Measurements from ENCODE around the gene BRMS1.

Gene BRMS1

DNA sequence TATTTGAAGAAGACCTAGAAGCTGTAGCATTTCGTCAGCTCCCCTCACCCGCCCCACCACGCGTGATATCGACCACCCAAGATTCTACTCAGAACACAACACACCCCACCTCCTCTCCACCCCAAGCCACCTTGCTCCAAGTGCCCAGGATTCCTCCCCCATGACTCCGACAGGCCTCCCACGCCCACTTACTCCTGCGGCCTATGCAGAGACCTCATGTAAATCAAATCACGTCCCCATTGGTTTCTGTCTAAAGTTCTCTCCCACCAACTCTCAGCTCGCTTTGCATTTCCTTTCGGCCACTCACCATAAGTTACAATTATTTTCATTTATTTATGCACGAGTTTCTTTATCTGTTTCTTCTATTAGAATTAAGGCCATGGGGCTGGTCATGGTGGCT is 42.2 kb downstream of the BRMS1 start:
- DNase-seq: no peak

DNA sequence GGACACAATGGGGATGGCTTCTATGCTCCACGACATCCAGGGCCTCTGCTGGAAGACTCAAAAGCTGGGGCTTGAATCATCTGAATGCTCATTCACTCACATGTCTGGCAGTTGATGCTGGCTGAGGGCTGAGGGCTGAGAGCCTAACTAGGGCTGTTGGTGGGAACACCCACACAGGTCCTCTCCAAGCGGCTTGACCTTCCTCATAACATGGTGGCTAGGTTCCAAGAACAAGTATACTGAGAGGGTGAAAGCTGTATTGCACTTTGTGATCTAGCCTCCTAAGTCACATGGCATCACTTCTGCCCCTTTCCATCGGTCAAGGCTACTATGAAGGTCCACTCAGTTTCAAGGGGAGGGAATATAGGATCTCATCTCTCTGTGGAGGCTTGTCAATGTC is 45.7 kb downstream of the BRMS1 start:
- no peak for DNase-seq

DNA sequence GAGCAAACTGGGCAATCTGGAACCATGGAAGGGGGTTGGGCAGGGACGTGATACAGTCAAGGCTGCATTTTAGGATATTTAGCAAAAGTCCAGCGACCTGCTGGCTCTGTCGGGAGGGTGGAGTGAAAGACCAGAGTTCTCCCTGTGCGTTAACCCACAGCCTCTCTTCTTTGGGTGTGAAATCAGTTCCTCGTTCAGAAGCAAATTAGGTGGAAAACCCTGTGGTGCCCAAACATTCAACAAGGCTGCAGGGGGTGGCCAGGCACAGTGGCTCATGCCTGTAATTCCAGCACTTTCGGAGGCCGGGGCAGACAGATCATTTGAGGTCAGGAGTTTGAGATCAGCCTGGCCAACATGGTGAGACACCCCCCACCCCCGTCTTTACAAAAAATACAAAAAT is 47.3 kb downstream of the BRMS1 start:
- DNase-seq: no peak

DNA sequence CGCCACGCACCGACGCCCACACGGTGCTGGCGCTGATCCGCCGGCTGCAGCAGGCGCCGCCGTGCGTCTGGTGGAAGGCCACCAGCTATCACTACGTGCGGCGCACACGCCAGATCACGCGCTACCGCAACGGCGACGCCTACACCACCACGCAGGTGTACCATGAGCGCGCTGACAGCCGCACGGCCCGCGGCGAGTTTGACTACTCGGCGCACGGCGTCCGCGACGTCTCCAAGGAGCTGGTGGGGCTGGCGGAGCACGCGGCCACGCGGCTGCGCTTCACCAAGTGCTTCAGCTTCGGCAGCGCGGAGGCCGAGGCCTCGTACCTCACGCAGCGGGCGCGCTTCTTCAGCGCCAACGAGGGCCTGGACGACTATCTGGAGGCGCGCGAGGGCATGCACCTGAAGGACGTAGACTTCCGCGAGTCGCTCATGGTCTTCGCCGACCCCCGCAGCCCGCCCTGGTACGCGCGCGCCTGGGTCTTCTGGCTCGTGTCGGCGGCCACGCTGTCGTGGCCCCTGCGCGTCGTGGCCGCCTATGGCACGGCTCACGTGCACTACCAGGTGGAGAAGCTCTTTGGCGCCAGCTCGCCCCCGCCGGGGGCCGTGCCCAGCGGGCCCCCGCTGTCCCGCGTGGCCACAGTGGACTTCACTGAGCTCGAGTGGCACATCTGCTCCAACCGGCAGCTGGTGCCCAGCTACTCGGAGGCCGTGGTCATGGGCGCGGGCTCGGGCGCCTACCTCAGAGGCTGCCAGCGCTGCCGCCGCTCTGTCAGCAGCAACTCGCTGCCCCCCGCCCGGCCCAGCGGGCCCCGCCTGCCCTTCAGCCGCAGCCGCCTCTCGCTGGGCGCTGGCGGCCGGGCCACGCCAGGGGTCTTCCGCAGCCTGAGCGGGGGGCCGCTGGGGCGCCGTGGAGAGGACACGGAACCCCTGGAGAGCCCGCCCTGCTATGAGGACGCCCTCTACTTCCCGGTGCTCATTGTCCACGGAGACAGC is 50.0 kb downstream of the BRMS1 start:
- no peak for DNase-seq

DNA sequence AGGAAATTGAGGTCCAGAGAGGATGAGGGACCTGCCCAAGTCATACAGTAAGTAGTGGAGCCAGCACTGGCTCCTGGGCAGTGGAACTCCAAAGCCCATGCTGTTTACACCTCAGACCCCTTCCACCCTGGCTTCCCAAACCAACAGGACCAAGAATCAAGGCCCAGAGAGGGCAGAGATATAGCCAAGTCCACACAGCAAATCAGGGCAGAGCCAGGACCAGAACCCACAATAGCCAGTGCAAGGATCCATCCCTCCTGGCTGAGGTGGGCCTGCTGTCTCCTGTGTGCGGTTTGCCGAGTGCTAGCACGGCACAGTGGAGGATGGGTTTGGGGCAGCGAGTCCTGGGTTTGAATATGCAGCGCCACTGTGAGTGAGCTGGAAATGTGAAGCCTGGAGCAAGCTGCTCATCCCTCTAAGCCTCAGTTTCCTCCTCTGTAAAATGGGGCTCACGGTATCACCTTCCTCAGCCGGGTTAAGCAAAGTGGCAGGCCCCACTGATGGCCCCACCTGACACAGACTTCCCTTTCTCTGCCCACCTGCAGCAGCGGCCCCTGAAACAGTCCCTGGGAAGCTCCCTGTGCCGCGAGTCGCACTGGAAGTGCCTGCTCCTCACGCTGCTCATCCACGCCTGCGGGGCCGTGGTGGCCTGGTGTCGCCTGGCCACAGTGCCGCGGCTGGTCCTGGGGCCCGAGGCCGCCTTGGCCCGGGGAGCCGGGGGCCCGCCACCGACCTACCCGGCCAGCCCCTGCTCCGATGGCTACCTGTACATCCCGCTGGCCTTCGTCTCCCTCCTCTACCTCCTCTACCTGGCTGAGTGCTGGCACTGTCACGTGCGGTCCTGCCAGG is 50.9 kb downstream of the BRMS1 start:
- DNase-seq: no peak

DNA sequence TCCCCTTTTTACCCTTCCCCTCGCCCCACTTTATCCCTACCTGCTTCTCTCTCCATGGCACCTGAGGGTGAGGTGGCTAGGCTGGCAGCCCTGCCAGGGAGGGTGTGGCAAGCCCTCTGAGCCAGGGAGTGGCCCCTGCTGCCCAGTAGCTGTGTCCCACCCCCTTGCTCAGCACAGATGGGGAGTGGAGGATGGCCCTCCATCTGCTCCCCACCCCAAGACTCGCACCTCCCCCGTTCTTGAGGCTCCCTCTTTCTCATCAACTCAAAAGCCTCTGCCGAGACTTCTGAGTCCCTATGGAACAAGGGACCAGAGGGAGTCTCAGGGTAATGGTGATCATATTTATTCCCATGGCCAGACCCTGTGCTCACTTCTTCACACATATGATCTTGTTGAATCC is 51.6 kb downstream of the BRMS1 start:
- DNase-seq: no peak

DNA sequence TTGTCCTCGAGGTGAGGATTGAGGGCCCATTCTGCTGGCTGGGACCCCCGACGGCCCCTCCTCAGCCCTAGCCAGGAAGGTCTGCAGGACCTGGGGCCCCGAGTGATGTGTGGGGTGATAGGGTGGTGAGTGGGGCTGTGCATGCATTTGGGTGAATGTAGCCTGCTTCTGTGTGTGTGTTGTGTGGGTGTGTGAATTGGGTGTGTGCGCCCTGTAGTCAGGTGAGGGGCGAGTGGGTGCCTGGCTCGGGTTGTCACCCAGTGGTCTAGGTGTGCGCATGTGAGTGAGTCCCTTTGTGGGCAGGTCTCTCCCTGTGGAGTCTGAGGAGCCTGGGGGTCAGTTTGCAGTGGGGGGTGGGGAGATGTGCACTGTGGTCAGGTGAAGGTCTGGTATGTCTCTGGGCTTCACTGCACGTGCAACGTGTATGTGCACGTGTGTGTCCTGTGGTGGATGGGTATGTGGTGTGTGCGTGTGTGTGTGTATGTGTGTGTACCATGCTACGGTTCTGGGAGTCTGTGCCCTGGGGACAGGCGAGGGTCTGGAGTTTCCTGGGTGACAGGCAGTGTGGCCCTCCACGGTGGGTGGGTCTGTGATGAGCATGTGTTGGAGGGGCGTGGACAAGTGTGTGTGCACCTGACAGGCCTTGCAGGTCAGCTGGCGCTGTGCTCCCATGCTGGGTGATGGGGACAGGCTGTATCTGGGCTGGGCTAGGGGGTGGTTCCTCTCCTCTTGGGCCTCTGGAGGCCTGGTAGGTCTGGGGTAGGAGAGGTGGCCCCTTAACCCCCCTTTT is 52.2 kb downstream of the BRMS1 start:
- DNase-seq: no peak

DNA sequence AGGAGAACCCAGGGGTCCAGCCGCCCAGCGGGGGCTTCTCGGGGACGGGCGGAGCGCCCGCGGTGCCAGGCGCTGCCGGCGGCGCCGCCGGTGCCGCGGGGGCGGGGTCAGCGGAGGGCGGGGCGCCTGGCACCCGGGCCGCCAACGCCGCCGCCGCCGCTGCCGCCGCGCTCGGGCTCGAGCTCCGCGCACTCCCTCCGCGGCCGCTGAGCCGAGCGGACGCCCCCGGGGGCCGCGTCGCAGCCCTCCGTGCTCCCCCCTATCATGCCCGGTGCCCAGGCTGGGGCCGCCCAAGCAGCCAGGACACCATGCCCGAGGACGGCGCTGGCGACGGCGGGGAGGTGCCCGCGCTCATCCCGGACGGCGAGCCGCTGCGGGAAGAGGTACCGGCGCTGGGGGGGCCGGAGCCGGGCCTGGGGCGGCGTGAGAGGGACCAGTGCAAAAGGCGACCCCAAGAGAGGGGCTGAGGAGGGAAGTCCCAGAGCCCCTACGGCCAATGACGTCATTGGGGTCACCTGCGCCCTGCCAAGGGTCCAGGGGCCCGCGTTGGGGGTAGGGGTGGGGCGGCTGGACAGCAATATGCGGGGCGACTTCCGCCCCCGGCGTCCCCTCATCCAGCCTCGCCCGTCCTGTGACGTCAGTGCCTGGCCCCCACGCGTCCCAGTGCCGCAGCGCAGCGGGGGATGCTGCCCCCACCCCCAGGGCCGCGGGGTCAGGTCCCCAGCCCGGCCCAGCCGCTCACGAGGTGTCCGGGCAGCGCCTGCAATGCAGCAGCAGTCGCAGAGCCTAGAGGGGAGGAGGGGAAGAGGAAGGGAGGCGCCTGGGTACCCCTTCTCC is 53.0 kb downstream of the BRMS1 start, which contains the start of gene TMEM151A:
Gene TMEM151A, plus strand, starts transcription at position 189 of the 837 bp plus-strand sequence. Its CDS starts 120 bp downstream, at position 309.
- DNase-seq: no peak

DNA sequence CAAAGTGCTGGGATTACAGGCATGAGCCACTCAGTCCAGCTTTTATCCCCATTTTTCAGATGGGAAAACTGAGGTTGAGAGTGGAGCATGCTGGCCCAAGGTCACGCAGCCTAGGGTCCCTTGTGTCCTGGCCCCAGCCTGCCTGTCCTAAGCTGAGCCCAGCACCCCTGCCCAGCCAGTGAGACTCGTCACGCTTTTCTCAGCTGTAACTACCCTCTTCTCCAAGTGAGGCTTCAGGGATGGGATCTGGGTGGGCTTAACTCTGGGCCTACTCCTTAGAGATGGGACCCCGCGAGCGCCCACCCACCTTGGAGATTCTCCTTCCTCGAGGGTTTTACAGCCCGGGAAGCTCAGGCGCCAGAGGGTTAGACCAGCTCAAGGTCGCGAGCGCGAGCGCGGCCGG is 53.6 kb downstream of the BRMS1 start:
- no peak for DNase-seq

DNA sequence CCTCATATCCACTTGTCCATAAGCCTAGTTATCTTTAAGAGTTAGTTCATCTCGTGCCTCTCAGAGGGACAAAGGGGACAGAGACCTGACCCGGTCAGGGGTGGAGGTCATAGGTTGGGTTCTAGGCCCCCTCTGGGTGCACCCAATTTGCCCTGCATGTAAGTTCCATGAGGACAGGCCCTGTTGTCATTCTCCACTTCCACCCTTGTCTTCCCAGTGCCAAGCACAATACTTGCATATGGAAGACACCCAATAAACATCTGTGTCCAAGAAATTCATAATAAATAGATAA is 54.6 kb downstream of the BRMS1 start:
- no peak for DNase-seq

DNA sequence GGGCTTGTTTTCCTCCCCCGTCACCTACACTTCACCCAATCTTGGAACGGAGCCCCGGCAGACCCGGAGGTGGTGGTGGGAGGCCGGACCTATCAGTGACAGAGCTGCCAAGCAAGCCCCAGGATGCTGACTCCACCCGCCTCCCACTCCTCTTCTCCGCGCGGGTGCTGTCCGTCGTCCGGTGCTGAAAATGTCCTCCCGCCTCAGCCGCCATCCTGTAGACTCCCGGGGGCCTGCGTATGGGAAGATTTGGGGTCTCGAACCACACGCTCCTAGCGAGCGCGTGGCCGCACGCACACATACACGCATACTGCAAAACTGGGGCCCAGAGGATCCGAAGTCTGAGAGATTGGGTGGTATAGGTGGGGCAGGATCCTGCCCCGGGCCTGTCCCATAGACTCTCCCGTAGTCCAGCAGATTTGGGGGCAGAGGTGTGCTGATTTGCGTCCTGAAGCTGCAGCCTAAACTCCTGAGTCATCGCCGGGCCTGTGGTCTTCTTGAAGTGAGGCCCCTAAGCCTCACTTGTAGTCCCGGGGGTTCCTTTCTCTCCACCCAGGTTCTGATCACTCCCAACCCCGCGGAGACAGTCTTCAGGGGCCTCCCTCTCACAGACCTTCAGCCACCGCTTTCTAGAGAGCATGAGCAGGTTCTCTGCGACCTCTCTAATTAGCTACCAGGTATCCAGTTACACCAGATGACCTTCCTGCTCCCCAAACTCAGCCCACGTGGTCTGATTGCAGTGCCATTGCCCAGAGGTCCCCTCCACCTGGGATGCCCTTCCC is 55.2 kb downstream of the BRMS1 start:
- peak; percentile 82 for DNase-seq

DNA sequence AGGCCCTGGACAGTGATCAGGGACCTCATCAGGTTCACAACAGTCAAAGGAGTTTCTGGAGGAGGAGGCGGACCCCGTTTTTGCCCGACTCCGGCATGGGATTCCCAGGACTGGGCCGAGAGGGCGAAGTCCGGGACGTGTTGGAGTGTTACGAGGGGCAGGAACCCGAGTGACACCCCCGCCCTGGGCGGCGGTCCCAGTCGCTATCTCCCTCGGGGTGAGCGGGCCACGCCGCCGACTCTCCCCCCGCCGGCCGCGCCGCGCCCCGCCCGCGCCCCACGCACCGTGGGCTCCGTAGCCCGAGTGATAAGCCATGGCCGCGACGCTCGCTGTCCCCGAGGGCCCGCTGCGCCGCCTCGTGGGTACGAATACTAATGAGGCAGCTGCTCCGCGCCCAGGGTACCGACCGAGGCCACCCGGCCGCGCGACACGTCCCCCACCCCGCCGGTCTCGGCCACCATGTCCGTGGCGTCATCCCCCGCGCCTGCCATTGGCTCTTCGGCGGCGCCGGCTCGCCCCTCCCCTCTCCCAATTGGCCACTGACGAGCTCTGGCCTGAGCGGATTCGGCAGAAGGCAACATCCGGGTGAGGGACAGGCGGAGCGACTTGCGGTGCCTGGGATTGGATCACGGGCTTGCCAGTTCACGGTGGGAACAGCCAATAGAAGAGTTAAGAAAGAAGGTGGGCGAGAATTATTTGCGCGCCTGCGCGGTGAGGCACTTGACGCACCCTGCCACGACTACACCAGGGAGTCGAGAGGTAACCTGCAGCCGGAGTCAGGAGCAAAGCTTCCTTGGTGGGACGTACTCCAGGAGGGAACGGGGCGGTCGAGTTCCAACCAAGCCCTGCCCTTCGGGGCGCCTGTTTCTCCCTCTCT is 56.0 kb downstream of the BRMS1 start, which contains the start of gene YIF1A:
Gene YIF1A, minus strand, starts transcription at position 473 of the 877 bp plus-strand sequence. Its CDS starts 158 bp downstream, at position 315.
- peak; percentile 99 for DNase-seq

DNA sequence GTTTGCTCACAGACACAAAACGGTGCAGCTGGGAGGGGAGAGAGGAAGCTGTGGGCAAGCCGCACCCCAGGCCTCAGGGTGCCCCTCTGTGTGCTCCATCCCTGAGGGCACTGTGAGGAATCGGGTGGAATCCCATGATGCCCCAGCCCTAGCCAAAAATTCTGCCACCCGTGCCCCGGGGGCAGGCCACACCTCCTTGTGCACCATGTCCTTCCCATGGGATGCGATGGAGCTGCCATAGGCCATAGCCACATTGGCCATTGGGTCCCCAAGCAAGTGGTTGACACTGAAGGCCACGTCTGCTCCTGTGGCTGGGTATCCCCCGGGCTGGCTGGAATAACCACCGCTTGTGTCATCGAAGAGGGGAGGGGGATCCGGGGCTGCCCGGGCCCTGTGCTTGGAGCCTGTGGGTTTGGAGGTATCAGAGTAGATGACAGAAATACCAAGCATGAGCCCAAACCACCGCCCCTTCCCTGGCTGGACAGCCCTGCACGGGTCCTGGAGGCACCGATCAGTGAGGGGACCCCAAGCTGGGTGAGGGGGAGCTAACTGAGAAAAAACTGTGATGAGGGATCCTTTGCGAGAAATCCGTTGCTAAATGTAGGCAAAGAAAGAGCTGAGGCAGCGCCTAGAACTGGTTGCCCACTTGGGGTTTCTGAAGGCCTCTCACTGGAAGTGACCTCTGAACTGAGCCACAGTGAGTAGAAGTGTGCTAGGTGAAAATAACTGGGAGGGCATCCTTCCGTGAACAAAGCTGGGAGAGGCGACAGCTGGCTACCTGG is 56.8 kb downstream of the BRMS1 start:
- no peak for DNase-seq

All from hematopoietic multipotent progenitor cell treated with erythropoietin and hydrocortisone succinate and interleukin-3 and kit ligand, for 6 days (in vitro differentiated cells).